Breast epithelium (tissue), 3 donors: Measurements from ENCODE around the gene LDAH.

Source experiments
- CTCF ChIP-seq, 3 donors: fragments of 450-650 bp; IDR thresholded peaks; one replicate each; pipeline ENCODE4 v1.5.1; 2016 to 2017; ENCODE audit warnings: antibody characterized with exemption in 3 of 3, mild to moderate bottlenecking in 3 of 3, moderate library complexity in 3 of 3
- POLR2A ChIP-seq: fragments of 450-650 bp; IDR thresholded peaks from one replicate; pipeline ENCODE4 v1.6.1; 2016; ENCODE audit warnings: antibody characterized with exemption, mild to moderate bottlenecking, moderate library complexity

- no peak for TF ChIP-seq CTCF (IDR thresholded peaks at IDR 0.05)
- TF ChIP-seq POLR2A: no peak
Measured at GRCh38 chr2:20704886-20705285, 118.0 kb downstream of the LDAH start.
